ENCODE measurements around the gene GALNS. TPM values are rescaled to one million over a fixed set of nuclear protein-coding genes. Genes with fewer than 3 reads are reported as not detected.

Gene GALNS
- total RNA-seq, 3 donors from 2014 or later: 16.2 to 29.5 (median 17.9) TPM

GRCh38 chr16:88902744-88903143 lies 46.0 kb upstream of the GALNS start:
- DNase-seq (ENCODE audit: low spot score in 2 of 2): no peak
- Histone ChIP-seq H3K27me3 (no peaks in the 10 kb centered on the region), H3K36me3 (no peaks in the 10 kb centered on the region), H3K4me1 (no peaks in the 10 kb centered on the region), H3K4me3 (no peak overlapping the region), H3K9me3 (no peaks in the 10 kb centered on the region), H3K27ac (no peak overlapping the region)
- TF ChIP-seq CTCF (IDR thresholded peaks at IDR 0.05) (no peak), POLR2A (IDR thresholded peaks at IDR 0.05) (no peak), POLR2AphosphoS5 (IDR thresholded peaks at IDR 0.05) (no peak)
- intact Hi-C loops (cut with DNase I; ENCODE audit: low total_unique reads): no loop called here

GRCh38 chr16:88901718-88902337 lies 45.1 kb upstream of the GALNS start:
- H3K9me3 ChIP-seq: no peaks in the 10 kb centered on the region
- no peak for DNase-seq (ENCODE audit: low spot score in 2 of 2)
- H3K27me3 ChIP-seq: no peaks in the 10 kb centered on the region
- no peak overlapping the region for H3K27ac ChIP-seq
- intact Hi-C loops (cut with DNase I; ENCODE audit: low total_unique reads): no loop called here
- no peaks in the 10 kb centered on the region for H3K36me3 ChIP-seq
- no peaks in the 10 kb centered on the region for H3K4me1 ChIP-seq
- no peak overlapping the region for H3K4me3 ChIP-seq
- no peak for TF ChIP-seq CTCF (IDR thresholded peaks at IDR 0.05)
- TF ChIP-seq POLR2AphosphoS5 (IDR thresholded peaks at IDR 0.05): no peak
- no peak for TF ChIP-seq POLR2A (IDR thresholded peaks at IDR 0.05)

GRCh38 chr16:88900662-88901052 lies 43.9 kb upstream of the GALNS start:
- no peak overlapping the region for H3K27ac ChIP-seq
- no peaks in the 10 kb centered on the region for H3K4me1 ChIP-seq
- H3K9me3 ChIP-seq: no peaks in the 10 kb centered on the region
- TF ChIP-seq CTCF (IDR thresholded peaks at IDR 0.05) (no peak), POLR2AphosphoS5 (IDR thresholded peaks at IDR 0.05) (no peak), POLR2A (IDR thresholded peaks at IDR 0.05) (no peak)
- DNase-seq (ENCODE audit: low spot score in 2 of 2): no peak
- H3K4me3 ChIP-seq: no peak overlapping the region
- no peaks in the 10 kb centered on the region for H3K27me3 ChIP-seq
- intact Hi-C loops (cut with DNase I; ENCODE audit: low total_unique reads): no loop called here
- no peaks in the 10 kb centered on the region for H3K36me3 ChIP-seq

- intact Hi-C loops (cut with DNase I; ENCODE audit: low total_unique reads): no loop called here
- Histone ChIP-seq H3K9me3 (no peaks in the 10 kb centered on the region), H3K27me3 (no peaks in the 10 kb centered on the region), H3K4me3 (no peak overlapping the region), H3K27ac (no peak overlapping the region), H3K4me1 (no peaks in the 10 kb centered on the region), H3K36me3 (no peaks in the 10 kb centered on the region)
- no peak for DNase-seq (ENCODE audit: low spot score in 2 of 2)
- TF ChIP-seq POLR2A (IDR thresholded peaks at IDR 0.05): no peak
- no peak for TF ChIP-seq POLR2AphosphoS5 (IDR thresholded peaks at IDR 0.05)
- no peak for TF ChIP-seq CTCF (IDR thresholded peaks at IDR 0.05)
Measured at GRCh38 chr16:88899901-88900661, 43.3 kb upstream of the GALNS start.

GRCh38 chr16:88897696-88898425 lies 41.1 kb upstream of the GALNS start:
- Histone ChIP-seq H3K9me3 (no peaks in the 10 kb centered on the region), H3K4me1 (no peaks in the 10 kb centered on the region), H3K4me3 (no peak overlapping the region), H3K27ac (no peak overlapping the region), H3K36me3 (no peaks in the 10 kb centered on the region), H3K27me3 (no peaks in the 10 kb centered on the region)
- intact Hi-C loops (cut with DNase I; ENCODE audit: low total_unique reads): no loop called here
- DNase-seq (ENCODE audit: low spot score in 2 of 2): no peak
- TF ChIP-seq CTCF (IDR thresholded peaks at IDR 0.05) (no peak), POLR2A (IDR thresholded peaks at IDR 0.05) (no peak), POLR2AphosphoS5 (IDR thresholded peaks at IDR 0.05) (no peak)
